PFSK-1 (cell line): ENCODE measurements around the gene GNG12.

ENCODE experiments used
- FOXP2 ChIP-seq: optimal IDR thresholded peaks from 2 replicates; pipeline ENCODE3; 2011; ENCODE audit warnings: borderline replicate concordance, control low read depth, inconsistent platforms; ENCODE audit not compliant: insufficient read depth; ENCODE audit errors: extremely low read length, extremely low read depth
- POLR2AphosphoS5 ChIP-seq: IDR thresholded peaks from 2 replicates; pipeline ENCODE4 v1.6.1; 2012; ENCODE audit warnings: low read depth, mild to moderate bottlenecking, control low read depth, low read length, moderate library complexity
- SIN3A ChIP-seq: IDR thresholded peaks from 2 replicates; pipeline ENCODE4 v1.6.1; 2012; ENCODE audit warnings: mild to moderate bottlenecking, low read length, moderate library complexity, borderline replicate concordance; ENCODE audit not compliant: insufficient read depth
- TAF1 ChIP-seq: IDR thresholded peaks from 2 replicates; pipeline ENCODE4 v1.6.1; 2012; ENCODE audit warnings: low read length, control low read depth, borderline replicate concordance; ENCODE audit not compliant: insufficient read depth
- TF ChIP-seq, protein P1 (sequence below), 2 experiments: IDR thresholded peaks; 2 replicates each; pipeline versions ENCODE4 v1.6.1 to v1.8.0; 2011 to 2012; ENCODE audit warnings: low read depth in 2 of 2, low read length in 2 of 2, control low read depth in 1 of 2, inconsistent platforms in 1 of 2, mild to moderate bottlenecking in 1 of 2, moderate library complexity in 1 of 2; ENCODE audit not compliant: insufficient read depth in 1 of 2

Gene GNG12

DNA sequence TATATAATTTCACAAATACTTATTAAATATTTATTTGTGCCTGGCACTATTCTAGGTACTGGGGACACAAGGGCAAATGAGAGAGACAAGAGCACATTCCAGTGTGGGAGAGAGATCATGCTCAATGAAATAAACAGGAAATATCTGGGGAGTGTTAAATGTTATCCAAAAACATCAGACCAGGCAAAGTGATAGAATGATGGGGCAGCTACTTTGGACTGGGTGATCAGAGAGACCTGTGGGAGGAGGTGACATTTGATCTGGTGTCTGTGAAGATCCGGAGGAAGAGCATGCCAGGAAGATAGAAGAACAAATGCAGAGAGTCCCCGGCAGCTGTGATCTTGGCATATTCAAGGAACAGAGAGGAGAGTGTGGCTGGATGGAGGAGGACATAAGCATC, 27.5 kb upstream of the GNG12 start:
- TF ChIP-seq, protein P1, sequence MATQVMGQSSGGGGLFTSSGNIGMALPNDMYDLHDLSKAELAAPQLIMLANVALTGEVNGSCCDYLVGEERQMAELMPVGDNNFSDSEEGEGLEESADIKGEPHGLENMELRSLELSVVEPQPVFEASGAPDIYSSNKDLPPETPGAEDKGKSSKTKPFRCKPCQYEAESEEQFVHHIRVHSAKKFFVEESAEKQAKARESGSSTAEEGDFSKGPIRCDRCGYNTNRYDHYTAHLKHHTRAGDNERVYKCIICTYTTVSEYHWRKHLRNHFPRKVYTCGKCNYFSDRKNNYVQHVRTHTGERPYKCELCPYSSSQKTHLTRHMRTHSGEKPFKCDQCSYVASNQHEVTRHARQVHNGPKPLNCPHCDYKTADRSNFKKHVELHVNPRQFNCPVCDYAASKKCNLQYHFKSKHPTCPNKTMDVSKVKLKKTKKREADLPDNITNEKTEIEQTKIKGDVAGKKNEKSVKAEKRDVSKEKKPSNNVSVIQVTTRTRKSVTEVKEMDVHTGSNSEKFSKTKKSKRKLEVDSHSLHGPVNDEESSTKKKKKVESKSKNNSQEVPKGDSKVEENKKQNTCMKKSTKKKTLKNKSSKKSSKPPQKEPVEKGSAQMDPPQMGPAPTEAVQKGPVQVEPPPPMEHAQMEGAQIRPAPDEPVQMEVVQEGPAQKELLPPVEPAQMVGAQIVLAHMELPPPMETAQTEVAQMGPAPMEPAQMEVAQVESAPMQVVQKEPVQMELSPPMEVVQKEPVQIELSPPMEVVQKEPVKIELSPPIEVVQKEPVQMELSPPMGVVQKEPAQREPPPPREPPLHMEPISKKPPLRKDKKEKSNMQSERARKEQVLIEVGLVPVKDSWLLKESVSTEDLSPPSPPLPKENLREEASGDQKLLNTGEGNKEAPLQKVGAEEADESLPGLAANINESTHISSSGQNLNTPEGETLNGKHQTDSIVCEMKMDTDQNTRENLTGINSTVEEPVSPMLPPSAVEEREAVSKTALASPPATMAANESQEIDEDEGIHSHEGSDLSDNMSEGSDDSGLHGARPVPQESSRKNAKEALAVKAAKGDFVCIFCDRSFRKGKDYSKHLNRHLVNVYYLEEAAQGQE (IDR thresholded peaks at IDR 0.05; ENCODE audit: insufficient read depth in 1 of 2, low read depth in 2 of 2, low read length in 2 of 2), result no peak
- no peak for TF ChIP-seq FOXP2
- no peak for TF ChIP-seq TAF1
- no peak for TF ChIP-seq SIN3A
- no peak for TF ChIP-seq POLR2AphosphoS5

DNA sequence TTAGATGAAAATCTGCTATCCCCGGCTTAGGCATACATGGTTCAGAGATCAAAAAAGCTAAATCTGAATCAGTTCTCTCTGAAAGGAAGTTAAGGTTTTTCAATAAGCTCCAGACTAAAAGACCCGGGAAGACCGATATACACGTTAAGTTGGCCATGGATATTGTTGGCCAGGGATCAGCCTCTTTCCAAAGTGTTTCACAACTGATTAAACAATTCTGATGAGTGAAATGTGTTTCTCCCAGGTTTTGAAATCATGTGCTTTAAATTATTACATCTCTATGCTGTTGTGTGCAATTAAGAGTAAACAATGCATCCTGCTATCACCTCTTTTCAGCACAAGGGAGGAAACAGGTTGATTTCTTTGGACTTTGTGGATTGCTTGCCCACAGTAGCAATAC, 23.7 kb upstream of the GNG12 start:
- TF ChIP-seq SIN3A (no peak), FOXP2 (no peak), TAF1 (no peak), POLR2AphosphoS5 (no peak)
- TF ChIP-seq, protein P1 (IDR thresholded peaks at IDR 0.05; ENCODE audit: insufficient read depth in 1 of 2, low read depth in 2 of 2, low read length in 2 of 2), result no peak

DNA sequence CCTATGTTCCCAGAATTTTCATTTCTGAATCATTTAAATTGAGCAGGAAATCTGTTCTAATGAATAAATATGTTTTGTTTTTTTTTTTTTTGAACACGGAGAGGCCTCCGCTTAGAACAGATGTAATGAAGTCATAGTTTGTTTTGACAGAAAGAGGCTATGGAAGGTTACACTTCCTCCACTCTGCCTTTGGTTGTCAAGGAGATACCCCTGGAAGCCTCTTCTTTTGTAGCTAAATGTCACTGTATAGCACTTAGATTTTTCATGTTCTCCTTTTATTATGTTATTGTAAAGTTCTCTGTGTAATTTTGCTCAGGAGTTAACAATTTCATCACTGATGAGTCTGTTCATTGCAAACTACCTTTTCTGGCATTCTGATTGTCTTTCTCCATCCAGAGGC, 22.7 kb upstream of the GNG12 start:
- TF ChIP-seq SIN3A, result no peak
- TF ChIP-seq POLR2AphosphoS5, result no peak
- TF ChIP-seq, protein P1 (IDR thresholded peaks at IDR 0.05; ENCODE audit: insufficient read depth in 1 of 2, low read depth in 2 of 2, low read length in 2 of 2), result no peak
- no peak for TF ChIP-seq TAF1
- no peak for TF ChIP-seq FOXP2

DNA sequence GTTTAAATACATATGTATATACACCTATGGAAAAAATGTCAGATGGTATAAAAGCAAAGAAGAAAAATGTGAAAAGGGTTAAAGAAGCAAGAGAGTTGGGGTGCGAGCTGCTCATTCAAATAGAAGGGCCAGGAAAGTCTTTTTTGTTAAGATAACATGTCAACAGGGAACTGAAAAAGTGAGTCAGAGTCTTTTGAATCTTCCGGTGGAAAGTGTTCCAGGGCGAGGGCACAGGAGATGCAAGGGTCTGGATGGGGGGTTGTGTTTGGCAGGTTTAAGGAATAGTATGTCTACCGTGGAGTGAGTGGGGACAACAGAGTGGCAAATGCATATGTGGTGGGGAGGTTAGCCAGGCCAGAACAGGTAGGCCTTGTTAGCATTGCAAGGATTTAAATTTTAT, 22.2 kb upstream of the GNG12 start:
- TF ChIP-seq, protein P1 (IDR thresholded peaks at IDR 0.05; ENCODE audit: insufficient read depth in 1 of 2, low read depth in 2 of 2, low read length in 2 of 2), result no peak
- TF ChIP-seq FOXP2 (no peak), SIN3A (no peak), POLR2AphosphoS5 (no peak), TAF1 (no peak)

DNA sequence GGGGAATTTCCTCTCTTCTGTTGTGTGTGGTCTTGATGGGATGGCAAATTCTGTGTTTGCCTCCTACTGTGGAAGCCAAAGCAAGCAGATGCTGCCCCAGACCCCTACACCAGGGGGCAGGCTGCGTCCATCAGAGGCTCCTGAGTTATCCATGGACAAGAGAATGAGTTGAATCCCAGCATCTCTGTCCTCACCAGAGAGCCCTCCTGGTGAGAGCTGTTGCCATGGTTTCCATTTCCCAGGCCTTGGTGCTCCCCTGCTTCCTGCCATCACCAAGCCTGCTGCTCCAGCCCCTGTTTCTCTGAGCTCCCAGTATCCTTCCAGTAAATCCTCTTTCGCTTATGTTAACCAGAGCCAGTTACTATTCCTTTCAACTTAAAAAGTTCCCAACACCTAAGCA, 20.4 kb upstream of the GNG12 start:
- TF ChIP-seq, protein P1 (IDR thresholded peaks at IDR 0.05; ENCODE audit: insufficient read depth in 1 of 2, low read depth in 2 of 2, low read length in 2 of 2), result no peak
- TF ChIP-seq SIN3A (no peak), POLR2AphosphoS5 (no peak), TAF1 (no peak), FOXP2 (no peak)
